Measurements from ENCODE around the gene EIF5A. TPM values are rescaled to one million over a fixed set of nuclear protein-coding genes. Genes with fewer than 3 reads are reported as not detected.
A peak's percentile ranks its signal among the peaks of the same experiment; 100 is the strongest.

EIF5A gene
- total RNA-seq (275 and 347 TPM in 2 replicates), polyA plus RNA-seq (752 and 1,278 TPM in 2 replicates), polyA minus RNA-seq (ENCODE audit: low replicate concordance) (765 and 958 TPM in 2 replicates)
- 587 and 1,061 TPM in 2 replicates for polyA plus RNA-seq (2012)

GRCh38 chr17:7306911-7307685 lies at the start of gene EIF5A:
EIF5A (plus strand) TSS chr17:7307628; CDS start chr17:7309636, 2,008 bp downstream.
- peaks cover 41% of the 10 kb centered on the region for H3K79me2 ChIP-seq (ENCODE audit: control insufficient read depth, insufficient read depth, low read length)
- DNase-seq (ENCODE audit: low read depth in 2 of 2): peak; percentile 99 to 100
- peak within 1 kb of the TSS; percentile 74 for H3K4me2 ChIP-seq (ENCODE audit: extremely low read depth, insufficient read depth, low read length)
- H3K9me3 ChIP-seq (ENCODE audit: control insufficient read depth, insufficient read depth, low read depth, low read length): no peaks in the 10 kb centered on the region
- peak within 1 kb of the TSS; percentile 73 to 98 (median 93) for H3K4me3 ChIP-seq (replicated peaks in 1 of 4; ENCODE audit: control extremely low read depth in 1 of 4, insufficient read depth in 1 of 4, low read depth in 3 of 4, low read length in 4 of 4)
- peak within 1 kb of the TSS; percentile 95 for H3K27ac ChIP-seq (ENCODE audit: insufficient read depth, low read length)
- peak within 1 kb of the TSS; percentile 91 for H3K9ac ChIP-seq (ENCODE audit: insufficient read depth, low read length)
- TF ChIP-seq CTCF (conservative IDR thresholded peaks at IDR 0.05 in 1 of 2, IDR thresholded peaks at IDR 0.05 in 1 of 2; ENCODE audit: low read depth in 1 of 2, low read length in 2 of 2) (no peak), EZH2 (IDR thresholded peaks at IDR 0.05; ENCODE audit: low read length, missing control alignments) (no peak)
- peaks cover 14% of the 10 kb centered on the region for H3K36me3 ChIP-seq (ENCODE audit: control insufficient read depth, insufficient read depth, low read length)
- peak within 1 kb of the TSS; percentile 87 for H2AFZ ChIP-seq (ENCODE audit: low read length)
- H3K27me3 ChIP-seq (ENCODE audit: control insufficient read depth, insufficient read depth, low read length): no peaks in the 10 kb centered on the region
- H3K4me1 ChIP-seq (ENCODE audit: control insufficient read depth, extremely low read depth, insufficient read depth, low read length): no peaks in the 10 kb centered on the region
- H4K20me1 ChIP-seq (ENCODE audit: control insufficient read depth, extremely low read depth, insufficient read depth, low read length): no peaks in the 10 kb centered on the region

GRCh38 chr17:7258731-7259554 lies 48.5 kb upstream of the EIF5A start:
- DNase-seq (ENCODE audit: low read depth in 2 of 2): peak; percentile 34 to 39
- peaks cover 1% of the 10 kb centered on the region for H3K36me3 ChIP-seq (ENCODE audit: control insufficient read depth, insufficient read depth, low read length)
- no peak for TF ChIP-seq CTCF (conservative IDR thresholded peaks at IDR 0.05 in 1 of 2, IDR thresholded peaks at IDR 0.05 in 1 of 2; ENCODE audit: low read depth in 1 of 2, low read length in 2 of 2)
- no peak for TF ChIP-seq EZH2 (IDR thresholded peaks at IDR 0.05; ENCODE audit: low read length, missing control alignments)
- H3K9ac ChIP-seq (ENCODE audit: insufficient read depth, low read length): no peak overlapping the region
- no peaks in the 10 kb centered on the region for H3K79me2 ChIP-seq (ENCODE audit: control insufficient read depth, insufficient read depth, low read length)
- H3K9me3 ChIP-seq (ENCODE audit: control insufficient read depth, insufficient read depth, low read depth, low read length): no peaks in the 10 kb centered on the region
- H3K4me1 ChIP-seq (ENCODE audit: control insufficient read depth, extremely low read depth, insufficient read depth, low read length): no peaks in the 10 kb centered on the region
- no peaks in the 10 kb centered on the region for H4K20me1 ChIP-seq (ENCODE audit: control insufficient read depth, extremely low read depth, insufficient read depth, low read length)
- H3K4me3 ChIP-seq (replicated peaks in 1 of 4; ENCODE audit: control extremely low read depth in 1 of 4, insufficient read depth in 1 of 4, low read depth in 3 of 4, low read length in 4 of 4): no peak overlapping the region
- no peak overlapping the region for H3K4me2 ChIP-seq (ENCODE audit: extremely low read depth, insufficient read depth, low read length)
- H3K27me3 ChIP-seq (ENCODE audit: control insufficient read depth, insufficient read depth, low read length): no peaks in the 10 kb centered on the region
- no peak overlapping the region for H3K27ac ChIP-seq (ENCODE audit: insufficient read depth, low read length)
- no peak overlapping the region for H2AFZ ChIP-seq (ENCODE audit: low read length)

- H3K4me1 ChIP-seq (ENCODE audit: control insufficient read depth, extremely low read depth, insufficient read depth, low read length): peaks cover 2% of the 10 kb centered on the region
- no peaks in the 10 kb centered on the region for H3K27me3 ChIP-seq (ENCODE audit: control insufficient read depth, insufficient read depth, low read length)
- no peak overlapping the region for H3K9ac ChIP-seq (ENCODE audit: insufficient read depth, low read length)
- no peaks in the 10 kb centered on the region for H4K20me1 ChIP-seq (ENCODE audit: control insufficient read depth, extremely low read depth, insufficient read depth, low read length)
- no peaks in the 10 kb centered on the region for H3K79me2 ChIP-seq (ENCODE audit: control insufficient read depth, insufficient read depth, low read length)
- no peak overlapping the region for H3K4me2 ChIP-seq (ENCODE audit: extremely low read depth, insufficient read depth, low read length)
- no peak for TF ChIP-seq CTCF (conservative IDR thresholded peaks at IDR 0.05 in 1 of 2, IDR thresholded peaks at IDR 0.05 in 1 of 2; ENCODE audit: low read depth in 1 of 2, low read length in 2 of 2)
- TF ChIP-seq EZH2 (IDR thresholded peaks at IDR 0.05; ENCODE audit: low read length, missing control alignments): no peak
- no peak overlapping the region for H3K27ac ChIP-seq (ENCODE audit: insufficient read depth, low read length)
- DNase-seq (ENCODE audit: low read depth in 2 of 2): no peak
- H3K9me3 ChIP-seq (ENCODE audit: control insufficient read depth, insufficient read depth, low read depth, low read length): no peaks in the 10 kb centered on the region
- H2AFZ ChIP-seq (ENCODE audit: low read length): no peak overlapping the region
- peaks cover 1% of the 10 kb centered on the region for H3K36me3 ChIP-seq (ENCODE audit: control insufficient read depth, insufficient read depth, low read length)
- no peak overlapping the region for H3K4me3 ChIP-seq (replicated peaks in 1 of 4; ENCODE audit: control extremely low read depth in 1 of 4, insufficient read depth in 1 of 4, low read depth in 3 of 4, low read length in 4 of 4)
Measured at GRCh38 chr17:7259555-7259889, 47.9 kb upstream of the EIF5A start.

All from fibroblast of lung (primary cell).